Skeletal muscle cell (primary cell): ENCODE measurements around the gene NUP107.
"Not testable (repeated sequence)": the region's sequence is repeated elsewhere in the genome, so short reads cannot be mapped to it uniquely, and the experiment has no call there.

Source experiments
- DNase-seq: peaks from one replicate; pipeline ENCODE4 v3.0.0-alpha.2; 2010; ENCODE audit warnings: low read depth
- H3K4me3 ChIP-seq: 2 replicates; pipeline ENCODE4 v1.5.1; 2011; ENCODE audit warnings: low read depth, mild to moderate bottlenecking, control low read depth, low read length, moderate library complexity

The NUP107 gene

DNA sequence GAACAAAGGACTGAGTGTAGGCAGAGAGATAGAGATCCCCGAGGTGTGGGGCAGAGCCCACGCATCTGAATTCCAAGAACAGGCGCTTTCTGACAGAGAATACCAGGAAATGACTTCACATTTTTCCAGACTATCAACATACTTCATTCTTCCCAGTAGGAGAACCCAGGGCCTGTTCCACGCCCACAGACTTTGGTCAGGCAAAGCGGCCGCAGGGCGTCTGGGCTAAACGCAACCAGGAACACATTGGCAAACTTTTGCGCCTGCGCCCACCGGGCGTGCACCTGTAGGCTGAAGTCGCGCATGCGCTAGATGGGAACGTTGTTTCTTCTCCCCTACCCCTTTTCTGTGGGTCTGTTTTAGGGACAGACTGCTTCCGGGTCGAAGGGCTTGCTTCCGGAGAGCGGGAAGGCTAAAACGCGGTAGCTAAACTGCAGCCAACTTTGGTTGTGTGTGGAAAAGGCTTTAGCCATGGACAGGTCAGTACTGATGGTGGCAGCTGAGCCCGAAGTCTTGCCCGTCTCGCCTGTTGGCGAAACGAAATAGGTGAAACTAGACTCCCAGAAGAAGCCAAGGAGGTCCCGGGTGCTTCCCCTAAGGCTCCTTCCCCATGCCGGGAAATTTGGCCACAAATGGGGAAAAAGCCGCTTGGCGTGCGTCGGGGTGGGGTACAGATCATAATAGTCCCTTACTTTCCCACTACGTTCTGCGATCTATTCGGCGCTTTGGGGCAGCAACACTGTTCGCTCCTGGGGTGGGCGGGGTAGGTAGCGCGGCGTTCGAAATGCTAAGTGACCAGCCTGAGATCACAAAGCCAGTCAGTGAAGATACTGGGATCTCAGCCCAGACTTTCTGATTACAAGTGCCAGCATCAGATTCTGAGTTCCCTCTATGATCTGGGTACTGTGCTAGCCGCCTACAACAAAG lies at the start of gene NUP107:
NUP107 (plus strand) TSS at position 384 of the 927 bp plus-strand sequence; CDS start at position 472, 88 bp downstream.
- DNase-seq, result peak; percentile 95
- peak within 1 kb of the TSS; percentile 66 for H3K4me3 ChIP-seq

GRCh38 chr12:68637439-68637838 lies 49.3 kb upstream of the NUP107 start:
- not testable (repeated sequence) for DNase-seq

DNA sequence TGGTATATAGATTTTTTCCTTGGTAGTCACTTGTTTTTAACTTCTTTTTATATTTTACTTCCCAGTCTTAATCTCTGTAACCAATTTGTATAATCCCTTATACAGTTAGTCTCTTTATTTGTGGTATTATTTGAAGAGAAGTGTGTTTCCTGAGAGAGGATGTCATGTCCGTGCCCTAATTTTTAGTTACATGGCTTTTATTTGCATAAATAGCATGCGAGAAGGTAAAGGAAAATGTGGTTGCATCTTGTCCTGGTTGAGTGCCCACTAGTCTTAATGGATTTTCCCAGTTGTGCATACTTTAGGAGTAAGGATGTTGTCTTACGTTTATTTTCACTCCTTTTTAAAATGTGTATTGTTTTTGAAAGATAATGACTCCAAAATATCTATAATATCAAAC lies 48.6 kb upstream of the NUP107 start:
- H3K4me3 ChIP-seq, result no peak overlapping the region

More at GRCh38 chr12:68637439-68637838, 49.3 kb upstream of the NUP107 start:
- not testable (repeated sequence) for H3K4me3 ChIP-seq

GRCh38 chr12:68638721-68639395 lies 47.9 kb upstream of the NUP107 start:
- no peak for DNase-seq
- no peak overlapping the region for H3K4me3 ChIP-seq

More for the DNA sequence above, 48.6 kb upstream of the NUP107 start:
- DNase-seq, result no peak

GRCh38 chr12:68639396-68639767 lies 47.4 kb upstream of the NUP107 start:
- no peak overlapping the region for H3K4me3 ChIP-seq
- DNase-seq, result no peak

- H3K4me3 ChIP-seq, result no peak overlapping the region
- no peak for DNase-seq
These were observed 45.6 kb upstream of the NUP107 start for GRCh38 chr12:68641138-68641537.

DNA sequence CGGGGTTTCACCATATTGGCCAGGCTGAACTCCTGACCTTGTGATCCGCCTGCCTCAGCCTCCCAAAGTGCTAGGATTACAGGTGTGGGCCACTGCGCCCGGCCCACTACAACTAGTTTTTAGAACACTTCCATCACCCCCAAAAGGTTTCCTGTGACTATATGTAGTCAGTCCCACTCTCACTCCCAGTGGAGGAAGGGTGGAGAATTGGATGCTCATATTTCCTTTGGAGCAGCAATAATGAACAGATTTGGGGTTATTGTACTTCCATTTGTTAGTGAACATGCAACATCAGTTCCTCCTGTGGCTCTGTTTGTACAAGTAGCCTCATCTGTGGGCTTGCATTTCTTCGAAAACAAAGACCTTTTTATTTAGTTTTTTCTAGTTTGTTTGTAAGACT lies 40.3 kb upstream of the NUP107 start:
- no peak for DNase-seq
- H3K4me3 ChIP-seq, result no peak overlapping the region

- no peak overlapping the region for H3K4me3 ChIP-seq
- no peak for DNase-seq
These were observed 39.3 kb upstream of the NUP107 start for GRCh38 chr12:68647507-68647906.

DNA sequence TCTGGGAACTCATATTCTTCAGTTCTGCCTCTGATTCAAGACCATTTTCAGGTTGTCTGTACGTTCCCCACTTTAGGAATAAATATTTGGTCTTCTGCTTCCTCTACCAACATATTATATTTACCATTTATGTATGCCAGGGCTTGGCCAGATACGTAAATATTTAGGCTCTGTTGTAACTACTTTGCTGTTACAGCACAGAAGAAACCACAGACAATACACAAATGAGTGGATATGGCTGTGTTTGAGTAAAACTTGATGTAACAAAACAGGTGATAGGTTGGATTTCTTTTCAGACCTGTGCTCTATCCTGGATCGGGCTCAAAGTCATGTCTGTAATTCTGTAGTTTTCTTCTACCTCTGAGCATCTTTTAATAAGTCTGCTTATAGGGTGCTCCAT lies 38.6 kb upstream of the NUP107 start:
- no peak for DNase-seq
- H3K4me3 ChIP-seq, result no peak overlapping the region

GRCh38 chr12:68665016-68665569 lies 21.7 kb upstream of the NUP107 start:
- no peak overlapping the region for H3K4me3 ChIP-seq
- no peak for DNase-seq

DNA sequence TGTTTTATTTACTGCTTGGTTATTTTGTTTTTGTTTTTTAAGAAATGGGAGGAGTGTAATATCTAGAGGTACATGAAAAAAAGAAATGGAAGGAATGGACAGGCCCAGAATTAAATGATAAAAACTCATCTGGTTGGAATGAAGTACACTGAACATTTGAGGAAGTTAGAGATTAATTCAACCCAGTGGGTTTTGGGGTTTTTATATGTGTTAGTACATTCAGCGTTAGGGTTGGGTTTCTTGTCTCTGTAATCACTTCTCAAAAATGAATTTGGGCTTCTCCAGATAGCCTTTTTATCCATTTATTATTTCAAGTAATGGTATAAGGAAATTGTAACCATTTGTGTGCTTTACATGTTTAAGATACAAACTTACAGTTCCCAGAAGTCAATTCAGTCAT lies 19.5 kb upstream of the NUP107 start:
- no peak overlapping the region for H3K4me3 ChIP-seq
- no peak for DNase-seq

GRCh38 chr12:68667896-68668295 lies 18.9 kb upstream of the NUP107 start:
- no peak for DNase-seq
- H3K4me3 ChIP-seq, result no peak overlapping the region

- H3K4me3 ChIP-seq, result no peak overlapping the region
- DNase-seq, result no peak
These were observed 15.6 kb upstream of the NUP107 start for GRCh38 chr12:68671179-68671578.

- no peak for DNase-seq
These were observed 13.0 kb upstream of the NUP107 start for GRCh38 chr12:68673788-68674187.

GRCh38 chr12:68674376-68674775 lies 12.4 kb upstream of the NUP107 start:
- no peak for DNase-seq
- no peak overlapping the region for H3K4me3 ChIP-seq

More at GRCh38 chr12:68673788-68674187, 13.0 kb upstream of the NUP107 start:
- no peak overlapping the region for H3K4me3 ChIP-seq

DNA sequence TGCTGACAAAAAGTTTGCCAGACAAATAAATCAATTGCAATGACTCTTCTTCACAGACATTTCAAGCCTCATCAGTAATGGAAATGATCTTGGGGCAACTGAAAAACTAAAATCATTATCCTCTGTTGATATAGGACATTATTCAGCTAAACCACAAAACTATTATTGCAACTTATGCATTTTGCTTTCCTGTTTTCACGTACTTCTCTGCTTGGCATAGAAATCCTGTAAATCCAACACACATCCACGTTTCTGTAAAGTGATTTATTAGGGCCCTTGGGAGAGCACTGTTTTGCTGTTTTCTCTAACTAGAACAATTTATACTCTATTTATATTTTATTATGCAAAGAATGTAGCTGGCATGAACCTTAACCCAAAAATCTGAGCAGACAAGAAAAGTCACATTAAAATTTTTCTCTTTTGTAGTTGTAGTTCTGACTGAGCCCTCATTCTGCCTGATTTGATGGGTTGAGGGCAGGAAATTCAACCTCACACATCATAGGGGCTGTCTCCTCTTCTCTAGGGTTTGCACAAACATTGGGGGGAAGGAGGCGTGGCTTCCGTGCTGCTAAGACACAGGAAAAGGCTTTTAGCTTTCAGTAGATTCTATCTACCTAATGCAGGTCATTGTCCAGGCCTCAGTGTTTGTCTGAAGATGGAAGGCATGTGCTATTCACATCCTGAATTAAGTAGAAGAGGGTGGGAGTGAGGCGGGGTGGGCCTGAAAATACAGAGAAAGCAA lies 11.5 kb upstream of the NUP107 start:
- DNase-seq, result no peak
- H3K4me3 ChIP-seq, result no peak overlapping the region

DNA sequence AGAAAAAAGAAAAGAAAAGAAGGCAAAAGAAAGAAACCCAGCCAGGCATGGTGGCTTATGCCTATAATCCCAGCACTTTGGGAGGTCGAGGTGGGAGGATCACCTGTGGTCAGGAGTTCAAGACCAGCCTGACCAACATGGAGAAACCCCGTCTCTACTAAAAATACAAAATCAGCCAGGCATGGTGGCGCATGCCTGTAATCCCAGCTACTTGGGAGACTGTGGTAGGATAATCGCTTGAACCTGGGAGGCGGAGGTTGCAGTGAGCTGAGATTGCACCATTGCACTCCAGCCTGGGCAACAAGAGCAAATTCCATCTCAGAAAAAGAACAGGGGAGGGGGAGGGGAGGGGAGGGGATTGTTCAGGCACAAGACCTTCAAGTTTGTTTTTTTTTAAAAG lies 9.9 kb upstream of the NUP107 start:
- not testable (repeated sequence) for DNase-seq, H3K4me3 ChIP-seq

DNA sequence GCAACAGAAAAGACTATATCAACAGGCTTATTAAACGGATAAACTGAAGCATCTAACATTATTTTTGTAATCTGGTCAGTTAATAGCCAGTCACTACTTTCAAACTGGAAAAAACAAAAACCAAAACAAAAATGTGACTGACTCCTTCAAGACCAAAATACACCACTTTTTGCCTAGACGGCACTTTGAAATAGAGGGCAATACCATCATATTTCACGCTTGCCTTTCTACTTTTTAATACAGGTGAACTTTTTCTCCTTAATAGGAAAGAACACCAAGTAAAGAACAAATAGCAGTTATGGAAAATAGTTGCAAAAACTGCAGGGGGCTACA lies 550 bp upstream of the NUP107 start:
- no peak for DNase-seq
- peak overlapping the region; percentile 66 for H3K4me3 ChIP-seq

DNA sequence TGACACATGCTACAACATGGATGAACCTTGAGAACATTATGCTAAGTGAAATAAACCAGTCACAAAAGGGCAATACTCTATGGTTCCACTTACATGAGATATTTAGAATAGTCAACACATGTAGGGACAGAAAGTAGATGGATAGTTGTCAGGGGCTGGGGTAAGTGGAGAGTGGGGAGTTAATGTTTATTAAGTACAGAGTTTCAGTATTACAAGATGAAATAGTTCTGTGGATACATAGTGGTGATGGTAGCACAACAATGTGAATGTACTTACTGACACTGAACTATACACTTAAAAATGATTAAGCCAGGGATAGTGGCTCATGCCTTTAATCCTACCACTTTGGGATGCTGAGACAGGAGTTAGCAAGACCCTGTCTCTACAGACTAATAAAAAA lies 8.7 kb downstream of the NUP107 start:
- DNase-seq, result no peak
- H3K4me3 ChIP-seq, result no peak overlapping the region

- no peak overlapping the region for H3K4me3 ChIP-seq
- no peak for DNase-seq
These were observed 12.7 kb downstream of the NUP107 start for GRCh38 chr12:68699486-68699885.
